HK-2 (cell line): ENCODE measurements around the gene HDAC7.
"Not testable (repeated sequence)": the region's sequence is repeated elsewhere in the genome, so short reads cannot be mapped to it uniquely, and the experiment has no call there.

Source experiments
- DNase-seq: peaks from one replicate; pipeline ENCODE4 v3.0.0-alpha.2; 2018; ENCODE audit not compliant: unreplicated experiment

Gene HDAC7

GRCh38 chr12:47849261-47849660 is 29.6 kb upstream of the HDAC7 start:
- DNase-seq: no peak

GRCh38 chr12:47848853-47849252 is 29.1 kb upstream of the HDAC7 start:
- no peak for DNase-seq

GRCh38 chr12:47846294-47846996 is 26.7 kb upstream of the HDAC7 start:
- DNase-seq: no peak

- no peak for DNase-seq
Observed at GRCh38 chr12:47845081-47845480, 25.4 kb upstream of the HDAC7 start.

GRCh38 chr12:47844264-47845019 is 24.7 kb upstream of the HDAC7 start:
- no peak for DNase-seq

GRCh38 chr12:47843226-47843980 is 23.7 kb upstream of the HDAC7 start:
- DNase-seq: no peak

- DNase-seq: not testable (repeated sequence)
Observed at GRCh38 chr12:47842543-47842942, 22.8 kb upstream of the HDAC7 start.

- DNase-seq: no peak
Observed at GRCh38 chr12:47841910-47842309, 22.2 kb upstream of the HDAC7 start.

- DNase-seq: no peak
Observed at GRCh38 chr12:47841501-47841900, 21.8 kb upstream of the HDAC7 start.

- DNase-seq: no peak
Observed at GRCh38 chr12:47840571-47840970, 20.9 kb upstream of the HDAC7 start.

GRCh38 chr12:47839214-47839876 is 19.6 kb upstream of the HDAC7 start:
- no peak for DNase-seq

- no peak for DNase-seq
Observed at GRCh38 chr12:47838286-47838931, 18.7 kb upstream of the HDAC7 start.

- peak; percentile 71 for DNase-seq
Observed at GRCh38 chr12:47837190-47838171, 17.8 kb upstream of the HDAC7 start.

- peak; percentile 59 for DNase-seq
Observed at GRCh38 chr12:47835831-47836155, 16.1 kb upstream of the HDAC7 start.

- DNase-seq: no peak
Observed at GRCh38 chr12:47835006-47835830, 15.5 kb upstream of the HDAC7 start.

GRCh38 chr12:47834199-47834903 is 14.6 kb upstream of the HDAC7 start:
- no peak for DNase-seq

GRCh38 chr12:47833591-47834012 is 13.9 kb upstream of the HDAC7 start:
- no peak for DNase-seq

GRCh38 chr12:47832263-47832933 is 12.7 kb upstream of the HDAC7 start:
- DNase-seq: no peak
